ENCODE measurements around the gene CNTN2.
A peak's percentile ranks its signal among the peaks of the same experiment; 100 is the strongest.

CNTN2 gene, protein sequence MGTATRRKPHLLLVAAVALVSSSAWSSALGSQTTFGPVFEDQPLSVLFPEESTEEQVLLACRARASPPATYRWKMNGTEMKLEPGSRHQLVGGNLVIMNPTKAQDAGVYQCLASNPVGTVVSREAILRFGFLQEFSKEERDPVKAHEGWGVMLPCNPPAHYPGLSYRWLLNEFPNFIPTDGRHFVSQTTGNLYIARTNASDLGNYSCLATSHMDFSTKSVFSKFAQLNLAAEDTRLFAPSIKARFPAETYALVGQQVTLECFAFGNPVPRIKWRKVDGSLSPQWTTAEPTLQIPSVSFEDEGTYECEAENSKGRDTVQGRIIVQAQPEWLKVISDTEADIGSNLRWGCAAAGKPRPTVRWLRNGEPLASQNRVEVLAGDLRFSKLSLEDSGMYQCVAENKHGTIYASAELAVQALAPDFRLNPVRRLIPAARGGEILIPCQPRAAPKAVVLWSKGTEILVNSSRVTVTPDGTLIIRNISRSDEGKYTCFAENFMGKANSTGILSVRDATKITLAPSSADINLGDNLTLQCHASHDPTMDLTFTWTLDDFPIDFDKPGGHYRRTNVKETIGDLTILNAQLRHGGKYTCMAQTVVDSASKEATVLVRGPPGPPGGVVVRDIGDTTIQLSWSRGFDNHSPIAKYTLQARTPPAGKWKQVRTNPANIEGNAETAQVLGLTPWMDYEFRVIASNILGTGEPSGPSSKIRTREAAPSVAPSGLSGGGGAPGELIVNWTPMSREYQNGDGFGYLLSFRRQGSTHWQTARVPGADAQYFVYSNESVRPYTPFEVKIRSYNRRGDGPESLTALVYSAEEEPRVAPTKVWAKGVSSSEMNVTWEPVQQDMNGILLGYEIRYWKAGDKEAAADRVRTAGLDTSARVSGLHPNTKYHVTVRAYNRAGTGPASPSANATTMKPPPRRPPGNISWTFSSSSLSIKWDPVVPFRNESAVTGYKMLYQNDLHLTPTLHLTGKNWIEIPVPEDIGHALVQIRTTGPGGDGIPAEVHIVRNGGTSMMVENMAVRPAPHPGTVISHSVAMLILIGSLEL

DNA sequence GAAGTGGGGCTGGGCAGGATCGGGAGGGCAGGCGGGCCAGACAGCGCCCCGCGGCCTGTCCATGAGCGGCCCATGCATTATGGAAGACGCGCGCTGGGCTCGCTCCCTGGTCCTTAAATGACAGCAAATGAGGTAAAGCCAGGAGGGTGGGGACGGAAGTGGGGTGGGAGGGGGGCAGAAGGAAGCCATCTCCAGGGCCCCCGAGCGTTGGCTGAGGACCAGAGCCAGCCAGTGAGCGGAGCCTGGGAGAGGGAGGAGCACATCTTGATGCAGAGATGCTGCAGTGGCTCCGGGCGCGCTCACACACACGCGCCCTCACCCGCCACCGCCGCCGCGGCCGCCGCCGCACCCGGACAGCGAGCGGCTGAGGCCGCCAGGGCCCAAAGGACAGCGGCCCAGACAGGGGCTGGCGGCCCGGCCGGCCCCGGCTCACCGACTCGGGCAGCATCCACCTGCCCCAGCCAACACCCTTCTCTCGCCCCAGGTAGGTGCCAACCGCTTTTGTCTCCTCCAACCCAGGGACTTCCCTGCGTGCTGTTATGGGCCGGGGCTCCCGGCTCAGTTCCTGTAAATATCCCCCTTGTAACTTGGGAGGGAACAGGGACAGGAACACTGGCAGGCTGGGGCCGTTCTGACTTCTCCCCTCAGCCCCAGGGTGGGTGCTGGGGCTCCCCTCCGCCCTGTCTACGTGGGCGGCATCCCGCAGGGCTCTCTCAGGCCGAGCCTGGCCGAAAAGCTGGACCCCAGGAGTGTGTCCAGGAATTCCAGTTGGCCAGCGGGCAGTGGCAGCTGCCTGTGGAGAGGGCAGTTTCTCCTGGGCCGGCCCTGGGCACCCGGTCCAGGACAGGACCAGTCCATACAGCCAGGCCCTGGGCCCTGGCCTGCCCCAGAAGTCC is at the start of gene CNTN2:
Gene CNTN2, plus strand, starts transcription at position 302 of the 896 bp plus-strand sequence. CDS start 9,974 bp downstream, outside the sequence.
- no peak for DNase-seq

DNA sequence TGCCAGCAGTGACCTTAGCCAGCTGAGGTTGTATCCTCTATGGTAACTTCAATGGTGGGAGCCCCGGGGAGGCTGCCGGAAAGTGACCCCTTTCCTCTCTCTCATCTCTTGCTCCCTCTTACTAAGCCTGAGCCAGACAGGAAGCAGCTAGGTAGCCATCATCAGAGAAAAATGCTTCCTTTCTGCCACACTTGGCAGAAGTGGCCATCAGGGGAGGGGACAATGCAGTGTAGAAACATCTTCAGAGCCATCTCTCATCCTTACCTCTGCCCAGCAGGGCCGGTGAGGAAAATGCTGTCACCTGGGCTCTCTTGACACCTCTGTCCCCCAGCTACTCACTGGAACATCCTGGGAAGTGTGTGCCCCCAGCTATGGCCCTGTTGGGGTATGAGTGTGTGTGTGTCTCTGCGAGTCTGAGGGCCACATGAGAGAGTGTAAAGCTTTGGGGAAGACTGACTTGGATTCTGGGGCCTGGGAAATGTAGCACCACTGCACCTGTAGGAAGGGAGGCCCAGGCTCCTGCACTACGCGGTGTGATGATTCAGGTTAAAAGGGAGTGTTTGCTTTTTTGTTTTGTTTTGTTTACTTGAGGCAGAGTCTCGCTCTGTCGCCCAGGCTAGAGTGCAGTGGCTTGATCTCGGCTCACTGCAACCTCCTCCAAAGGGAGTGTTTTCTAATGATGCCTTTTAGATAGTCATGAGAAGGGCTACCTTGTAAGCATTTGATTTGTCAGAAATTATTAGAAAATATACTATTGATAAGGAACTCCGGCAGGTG is 48.7 kb upstream of the CNTN2 start:
- DNase-seq = no peak

DNA sequence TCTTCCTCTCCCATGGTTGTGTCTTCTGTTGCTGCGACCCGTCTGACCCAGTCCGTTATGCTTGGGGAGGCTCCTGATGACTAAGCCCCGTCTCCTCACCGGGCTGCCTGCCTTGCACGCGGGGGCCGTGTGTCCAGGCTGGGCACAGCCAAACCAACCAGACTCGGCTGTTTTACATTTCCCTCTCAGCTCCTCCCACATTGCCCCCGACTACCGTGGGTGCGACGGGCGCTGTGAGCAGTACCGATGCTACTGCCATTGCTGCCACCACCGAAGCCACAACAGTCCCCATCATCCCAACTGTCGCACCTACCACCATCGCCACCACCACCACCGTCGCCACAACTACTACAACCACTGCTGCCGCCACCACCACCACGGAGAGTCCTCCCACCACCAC is 46.0 kb upstream of the CNTN2 start:
- no peak for DNase-seq

DNA sequence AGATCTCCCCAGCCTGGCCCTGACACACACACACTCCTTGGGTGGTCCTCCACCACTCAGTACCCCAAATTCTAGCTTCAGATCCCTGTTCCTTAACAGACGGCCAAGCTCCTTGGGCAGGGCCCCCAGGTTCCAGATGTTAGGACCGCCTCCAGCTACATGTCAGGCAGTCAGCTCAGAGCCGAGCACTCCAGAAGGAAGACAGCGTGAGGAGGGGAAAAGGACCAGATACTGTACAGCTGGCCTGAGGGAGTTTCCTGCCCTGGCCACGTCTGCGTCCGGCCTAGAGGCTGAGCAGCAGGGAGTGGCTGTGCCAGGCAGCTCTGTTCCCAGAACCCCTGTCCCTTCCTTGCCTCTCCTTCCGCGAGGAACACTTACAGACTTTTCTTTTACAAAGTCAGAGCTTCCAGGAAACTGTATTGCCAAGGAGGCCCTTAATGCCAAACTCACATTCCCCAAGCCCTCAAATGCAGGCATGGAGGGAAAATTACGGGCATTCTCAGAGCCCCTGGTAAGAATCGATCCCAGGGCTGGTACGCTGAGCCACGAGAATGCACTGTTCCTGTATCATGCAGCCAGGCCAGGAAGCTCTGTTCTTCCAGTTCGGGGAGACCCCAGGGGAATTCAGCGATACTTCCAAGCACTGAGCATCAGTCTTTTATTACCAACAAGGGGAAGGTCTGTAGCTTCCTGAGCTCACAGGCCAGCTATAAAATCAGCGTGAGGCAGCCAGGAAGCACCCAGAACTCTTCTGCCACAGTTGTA is 45.2 kb upstream of the CNTN2 start:
- no peak for DNase-seq

DNA sequence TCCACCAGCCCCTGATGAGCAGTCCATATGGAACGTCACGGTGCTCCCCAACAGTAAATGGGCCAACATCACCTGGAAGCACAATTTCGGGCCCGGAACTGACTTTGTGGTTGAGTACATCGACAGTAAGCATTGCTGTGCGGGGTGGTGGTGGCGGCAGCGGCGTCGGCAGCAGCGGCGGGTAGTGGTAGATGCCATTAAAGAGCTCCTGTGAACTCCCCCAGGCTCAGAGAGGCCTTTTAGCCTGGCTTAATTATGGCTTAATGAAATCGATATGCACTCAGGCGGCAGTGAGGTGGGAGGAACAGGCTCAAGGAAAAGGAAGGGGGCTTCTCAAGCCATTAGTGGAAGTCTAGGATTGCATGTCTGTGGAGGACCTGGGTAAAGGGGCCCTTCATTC is 41.9 kb upstream of the CNTN2 start:
- DNase-seq = no peak

DNA sequence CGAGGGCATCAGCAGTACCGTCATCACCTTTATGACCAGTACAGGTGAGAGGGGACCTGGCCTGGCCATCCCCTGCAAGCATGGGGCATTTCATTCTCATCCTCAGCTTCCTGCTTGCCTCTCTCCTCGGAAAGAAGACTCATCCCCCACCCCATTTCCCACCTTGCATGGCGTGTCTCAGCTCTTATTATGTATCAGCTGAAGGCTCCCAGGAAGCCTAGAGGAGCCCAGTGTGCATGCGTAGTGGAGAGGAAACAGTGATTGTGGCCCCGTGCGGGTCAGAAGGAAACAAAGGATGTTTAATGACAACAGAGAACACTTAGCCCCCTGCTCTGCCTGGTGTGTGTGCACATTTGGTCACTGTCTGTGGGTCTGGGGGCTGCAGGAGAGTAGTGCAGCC is 40.3 kb upstream of the CNTN2 start:
- no peak for DNase-seq

DNA sequence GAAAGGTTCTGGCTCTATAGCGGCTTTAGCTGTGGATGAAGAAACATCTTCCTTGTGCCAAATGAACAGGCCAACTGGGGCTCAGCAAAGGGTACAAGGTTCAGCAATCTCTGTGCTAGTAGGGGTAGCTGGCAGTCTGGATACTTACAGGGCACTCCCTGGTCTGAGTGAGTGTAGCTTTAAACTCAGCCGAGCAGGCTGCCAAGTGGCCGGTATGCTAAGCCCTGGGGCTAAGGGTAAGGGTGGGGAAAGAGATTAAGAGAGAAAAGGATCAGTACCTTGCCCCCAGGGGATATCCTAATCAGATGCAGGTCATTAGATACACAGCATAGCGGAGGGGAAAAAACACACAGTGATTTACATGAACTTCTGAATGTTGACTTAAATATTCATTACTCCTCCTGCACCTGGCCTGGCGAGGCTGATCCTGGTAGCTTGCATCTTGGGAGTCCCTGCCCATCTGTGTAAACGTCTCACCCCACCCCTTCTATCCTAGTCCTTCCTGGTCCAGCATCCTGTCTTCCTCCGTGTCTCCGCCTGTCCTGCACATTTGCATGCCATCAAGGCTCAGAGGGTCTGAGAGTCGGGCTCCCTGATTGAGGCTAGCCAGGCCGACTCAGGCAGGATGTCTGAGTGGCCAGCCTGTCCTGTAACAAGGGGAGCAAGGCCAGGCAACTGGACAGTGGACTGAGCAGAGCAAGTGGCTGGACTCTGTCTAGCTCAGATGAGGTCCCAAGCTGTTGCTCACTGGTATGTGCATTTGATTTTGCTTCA is 39.5 kb upstream of the CNTN2 start:
- DNase-seq = no peak

DNA sequence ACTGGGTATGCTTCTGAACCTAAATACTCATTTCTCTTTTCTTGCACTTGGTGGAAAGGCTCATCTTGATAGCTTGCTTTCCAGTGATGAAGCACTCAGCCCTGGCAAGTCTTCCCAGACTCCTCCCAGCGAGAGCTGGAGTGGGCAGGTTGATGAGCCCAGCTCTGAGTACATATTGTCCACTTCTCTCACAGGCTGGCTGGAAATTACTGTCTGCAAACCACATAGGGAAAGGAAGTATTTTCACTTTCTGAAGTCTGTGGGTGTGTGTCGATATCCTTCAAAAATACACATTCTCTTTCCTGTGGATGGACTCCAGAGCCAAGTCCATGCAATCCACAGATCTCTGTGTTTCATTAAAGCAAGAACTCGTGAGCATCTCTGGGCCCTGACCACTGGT is 38.7 kb upstream of the CNTN2 start:
- DNase-seq = no peak

DNA sequence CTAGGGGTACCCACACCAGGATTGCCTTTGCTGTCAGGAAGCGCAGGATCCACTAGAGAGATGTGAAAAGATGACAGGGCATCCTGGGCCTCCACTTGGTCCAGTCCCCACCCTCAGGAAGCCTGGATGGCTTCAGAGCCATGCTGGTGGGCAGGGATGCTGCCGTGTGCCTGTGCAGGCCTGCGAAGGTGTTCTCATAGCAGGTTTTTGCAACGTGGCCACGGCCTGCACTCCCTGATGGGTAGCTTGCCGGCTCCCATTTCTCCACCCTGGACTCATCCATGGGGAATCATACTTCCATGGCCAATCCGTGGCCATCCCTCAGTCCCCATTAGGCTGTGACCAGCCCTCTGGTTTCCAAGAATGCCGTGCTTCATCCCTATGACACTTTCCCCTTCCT is 34.1 kb upstream of the CNTN2 start:
- no peak for DNase-seq

DNA sequence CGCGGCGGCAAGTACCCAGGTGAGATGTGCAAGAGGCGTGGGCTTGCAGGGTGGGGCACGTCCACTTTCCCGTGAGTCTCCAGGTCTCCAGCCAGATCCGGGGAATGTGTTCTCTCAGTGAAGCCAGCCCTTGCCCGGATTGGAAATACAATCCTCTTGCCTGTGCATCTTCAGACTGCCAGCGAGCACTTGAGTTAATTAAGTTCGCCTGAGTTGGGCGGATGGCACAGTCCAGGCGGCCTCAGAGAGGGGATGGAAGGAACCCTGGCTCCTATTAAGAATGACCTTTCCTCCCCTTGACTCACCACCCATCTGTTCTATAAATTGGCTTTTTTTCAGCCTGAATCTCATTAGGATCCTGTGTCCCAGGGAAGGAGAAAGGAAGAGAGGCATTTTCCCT is 33.3 kb upstream of the CNTN2 start:
- no peak for DNase-seq

DNA sequence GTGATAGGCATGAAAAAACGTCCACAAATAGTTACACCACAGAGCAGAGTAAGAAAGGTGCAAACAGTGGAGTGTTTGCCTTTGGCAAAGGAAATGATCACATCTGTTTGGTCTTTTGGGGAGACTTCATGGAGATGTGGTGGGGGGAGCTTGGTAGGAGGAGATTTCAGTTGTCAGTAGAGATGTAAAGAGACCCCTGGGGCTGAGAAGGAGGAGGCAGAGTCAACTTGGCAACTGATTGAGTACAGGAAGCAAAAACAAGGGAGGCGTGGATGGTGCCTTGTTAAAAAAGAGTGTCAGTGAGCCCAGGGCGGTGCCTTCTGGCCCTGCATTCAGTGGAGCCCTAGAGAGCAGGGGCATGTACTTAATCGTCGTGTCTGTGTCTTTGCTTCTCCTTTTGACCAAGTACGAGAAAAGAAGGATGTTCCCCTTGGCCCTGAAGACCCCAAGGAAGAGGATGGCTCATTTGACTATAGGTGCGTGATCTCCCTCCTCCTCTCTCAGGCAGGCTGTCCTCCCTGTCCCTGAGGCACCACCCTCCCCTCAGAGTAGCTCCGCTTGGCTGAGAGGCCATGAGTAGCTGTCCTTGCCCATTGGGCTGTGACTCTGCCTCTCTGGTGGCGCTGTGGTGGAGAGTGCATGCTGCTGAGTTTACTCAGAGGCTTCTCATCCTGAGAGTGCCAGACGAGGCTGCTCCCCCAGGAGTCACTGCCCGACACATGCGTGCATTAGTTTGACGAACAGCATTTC is 30.4 kb upstream of the CNTN2 start:
- DNase-seq = no peak

DNA sequence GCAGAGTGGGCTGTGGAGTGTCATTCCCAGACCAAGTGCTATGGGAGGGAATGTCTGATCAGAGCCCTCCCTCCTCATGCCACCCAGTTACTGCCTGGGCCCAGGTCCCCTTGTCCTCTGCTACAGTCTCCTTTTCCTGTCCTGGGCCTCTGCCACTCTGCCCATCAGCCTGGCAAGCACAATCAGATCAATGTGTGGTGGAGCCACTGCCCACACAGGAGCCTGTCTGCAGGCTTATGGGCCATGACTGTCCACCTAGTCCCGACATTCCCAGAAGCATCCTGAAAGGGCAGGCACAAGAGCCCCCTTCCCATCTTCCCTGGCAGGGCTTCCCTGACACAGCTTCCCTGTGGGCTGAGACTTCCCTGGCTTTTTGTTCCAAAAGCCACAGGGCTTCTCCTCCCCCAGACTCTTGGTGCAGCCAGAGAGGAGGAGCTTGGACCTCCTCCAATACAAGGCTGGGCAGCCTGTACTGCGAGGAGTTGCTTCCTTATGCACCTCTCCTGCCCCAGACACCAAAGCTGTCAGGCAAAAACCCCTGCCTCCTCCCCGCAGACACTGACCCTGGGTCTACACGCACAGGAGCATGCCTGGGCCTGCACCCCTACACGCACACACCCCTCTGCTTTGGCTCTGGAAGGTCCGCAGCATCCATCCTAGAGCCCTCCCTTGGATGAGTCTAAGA is 29.2 kb upstream of the CNTN2 start:
- DNase-seq = peak; percentile 9 to 11

DNA sequence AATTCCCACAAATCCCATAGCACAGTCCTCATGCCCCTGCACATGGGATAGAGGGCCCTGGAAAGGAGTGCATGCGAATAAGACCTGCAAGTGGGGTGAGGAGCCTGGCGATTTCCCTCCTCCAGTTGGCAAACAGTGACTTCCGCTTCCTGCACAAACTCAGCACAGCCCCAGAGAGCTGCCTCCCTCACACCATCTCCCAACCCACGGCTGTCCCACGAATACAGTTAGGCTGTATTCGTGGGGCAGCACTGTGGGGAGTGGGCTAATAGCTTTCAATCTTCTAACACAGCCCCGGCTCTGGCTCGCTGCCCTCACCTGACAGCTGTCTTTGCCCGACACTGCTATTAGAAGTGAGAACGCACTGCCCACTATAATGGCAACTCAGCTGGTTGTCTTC is 28.2 kb upstream of the CNTN2 start:
- DNase-seq = peak; percentile 2 to 14

DNA sequence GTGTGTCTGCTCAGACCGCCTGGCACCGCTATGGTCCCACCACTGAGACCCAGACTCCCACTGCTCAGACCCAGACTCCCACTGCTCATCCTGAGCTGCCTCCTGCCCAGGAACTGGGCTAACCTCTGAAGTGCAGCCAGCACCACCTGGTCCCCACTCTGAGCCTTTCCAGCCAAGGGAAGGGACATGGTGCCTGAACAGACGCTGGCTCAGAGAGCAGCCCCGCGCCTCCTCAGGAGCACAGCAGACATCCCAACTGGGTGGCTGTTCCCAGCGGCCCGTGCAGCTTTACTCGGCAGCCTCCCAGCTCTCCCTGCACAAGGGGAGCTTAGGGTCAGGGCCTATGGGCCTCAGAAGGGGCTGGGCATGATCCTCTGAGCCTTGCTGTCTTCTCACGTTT is 27.8 kb upstream of the CNTN2 start:
- DNase-seq = no peak

DNA sequence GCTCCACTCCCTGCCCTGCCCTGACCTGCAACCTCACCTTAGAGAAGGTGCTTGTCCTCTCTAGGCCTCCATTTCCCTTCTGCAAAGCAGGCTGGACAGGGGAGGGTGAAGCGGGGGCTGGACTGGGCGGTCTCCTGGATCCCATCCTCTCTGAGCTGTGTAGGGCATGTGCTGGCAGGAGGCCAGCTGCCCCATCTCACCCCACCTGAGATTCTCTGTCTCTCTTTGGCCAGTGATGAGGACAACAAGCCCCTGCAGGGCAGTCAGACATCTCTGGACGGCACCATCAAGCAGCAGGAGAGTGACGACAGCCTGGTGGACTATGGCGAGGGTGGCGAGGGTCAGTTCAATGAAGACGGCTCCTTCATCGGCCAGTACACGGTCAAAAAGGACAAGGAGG is 26.9 kb upstream of the CNTN2 start:
- DNase-seq = no peak

DNA sequence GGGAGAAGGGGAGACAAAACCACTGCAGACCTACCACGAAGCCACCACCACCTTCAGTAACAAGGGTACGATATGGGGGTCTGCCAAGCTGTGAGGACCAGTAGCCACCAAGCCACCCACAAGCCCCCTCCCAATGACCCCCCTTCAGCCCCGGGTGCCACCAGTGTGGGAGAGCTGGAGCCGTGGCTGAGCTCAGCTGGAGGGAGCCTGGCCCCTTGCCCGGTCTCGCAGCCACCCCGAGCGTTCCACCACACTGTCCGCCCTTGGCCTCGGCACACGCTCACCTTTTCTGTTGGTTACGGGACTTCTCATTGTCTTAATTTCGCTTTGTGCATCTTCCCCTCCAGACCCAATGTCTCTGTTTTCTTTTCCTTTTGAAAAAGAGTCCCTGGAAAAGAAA is 26.4 kb upstream of the CNTN2 start:
- DNase-seq = no peak

DNA sequence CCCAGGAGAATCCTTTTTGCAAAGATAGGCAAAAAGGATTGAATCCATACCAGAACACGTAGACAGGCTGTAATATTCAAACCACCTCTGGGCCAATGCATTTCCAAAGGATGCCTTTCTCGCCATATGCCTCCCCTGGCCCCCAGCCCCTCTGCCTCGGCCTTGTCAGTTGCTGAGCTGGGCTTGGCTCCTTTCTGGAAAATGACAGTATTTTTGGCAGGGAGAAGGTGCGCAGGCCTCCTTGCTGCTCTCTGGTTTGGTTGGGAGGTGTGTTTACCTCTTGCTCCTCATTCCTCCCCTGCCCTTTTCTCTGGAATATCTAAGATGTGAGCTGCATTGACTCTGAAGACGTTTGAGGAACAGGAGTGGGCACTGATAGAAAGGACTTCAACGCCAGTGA is 26.0 kb upstream of the CNTN2 start:
- no peak for DNase-seq

DNA sequence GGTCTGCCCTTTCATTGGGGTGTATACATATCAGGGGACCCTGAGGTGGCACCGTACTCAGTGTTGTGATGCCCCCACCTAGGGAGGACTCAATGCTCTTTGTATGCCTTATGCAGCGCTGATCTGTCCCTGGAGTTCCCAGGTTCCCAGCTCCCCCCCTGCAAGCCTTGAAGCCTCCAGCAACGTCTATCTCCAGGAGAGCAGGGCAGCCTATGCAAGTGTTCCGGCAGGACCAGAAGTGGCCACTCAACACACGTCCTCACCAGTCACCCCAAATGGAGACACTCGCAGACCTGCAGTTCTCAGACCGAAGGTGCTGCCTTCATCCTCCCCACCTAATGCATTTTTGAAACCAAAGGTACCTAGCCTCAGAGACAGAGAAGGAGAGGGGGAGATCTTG is 25.2 kb upstream of the CNTN2 start:
- no peak for DNase-seq

DNA sequence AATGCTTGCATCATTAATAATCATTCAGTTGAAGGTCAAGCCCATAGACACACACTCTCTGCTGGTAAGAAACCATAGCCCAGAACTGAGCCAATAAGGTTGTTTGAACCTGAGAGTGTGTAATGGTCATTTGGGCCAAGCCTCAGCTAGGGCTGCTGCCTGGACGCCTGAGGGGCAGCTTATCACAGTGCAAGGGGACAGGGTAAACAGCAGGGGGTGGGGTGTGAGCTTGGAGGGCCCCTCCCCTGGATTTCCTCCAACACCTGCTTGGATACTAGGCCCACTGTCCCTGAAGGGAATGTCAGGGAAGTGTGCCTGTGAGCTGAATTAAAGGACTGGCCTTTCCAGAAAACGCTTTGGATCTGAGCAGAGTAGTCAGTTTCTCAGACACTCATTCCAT is 24.6 kb upstream of the CNTN2 start:
- DNase-seq = no peak
